GM19463 (cell line): ENCODE data around the gene MAP4K3.

Experiments used
- ATAC-seq: cut with Tn5 transposase; IDR thresholded peaks from one replicate; pipeline ENCODE4 v1.9.1; 2021; ENCODE audit warnings: mild to moderate bottlenecking, moderate library complexity; ENCODE audit not compliant: unreplicated experiment

The MAP4K3 gene

GRCh38 chr2:39447266-39448168, 10.4 kb upstream of the MAP4K3 start:
- no peak for ATAC-seq

GRCh38 chr2:39445934-39446333, 8.8 kb upstream of the MAP4K3 start:
- no peak for ATAC-seq

- no peak for ATAC-seq
Observed at GRCh38 chr2:39443009-39443408, 5.9 kb upstream of the MAP4K3 start.

DNA sequence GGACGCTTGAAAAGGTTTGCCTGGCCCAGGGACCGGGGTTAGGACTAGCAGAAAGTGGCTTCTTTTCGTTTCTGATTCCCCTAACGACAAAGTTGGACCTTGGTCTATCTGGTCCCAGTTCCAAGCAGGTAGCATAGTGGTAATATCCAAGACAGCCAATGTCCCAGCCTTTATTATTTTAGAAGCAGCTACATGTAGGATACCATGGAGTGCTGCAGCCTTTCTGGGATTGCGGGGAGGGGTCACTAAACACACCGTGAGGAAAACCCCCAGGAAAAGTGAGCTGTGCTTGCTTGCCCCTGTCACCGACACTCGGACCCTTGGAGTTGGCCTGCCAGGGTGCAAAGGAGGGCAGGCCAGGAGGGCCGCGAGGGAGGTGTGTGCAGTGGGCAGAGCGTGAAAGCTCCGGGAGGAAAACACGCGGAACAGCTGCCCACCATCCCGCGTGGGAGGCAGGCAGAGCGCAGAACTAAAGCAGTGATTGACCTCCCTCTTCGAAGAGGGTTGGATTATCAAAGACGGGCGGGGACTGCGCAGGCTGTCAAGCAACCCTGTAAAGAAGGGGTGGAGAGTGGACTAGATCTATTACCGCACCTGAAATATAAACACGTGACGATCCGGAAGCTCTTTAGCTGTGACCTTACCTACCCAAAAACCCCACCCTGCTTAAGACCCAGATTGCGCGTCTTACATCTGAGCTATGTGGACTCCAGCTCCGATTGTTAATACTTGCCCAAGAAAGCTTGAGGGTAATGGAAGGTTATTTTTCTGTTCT, 624 bp upstream of the MAP4K3 start:
- peak; percentile 27 for ATAC-seq

GRCh38 chr2:39435741-39436591, 1.1 kb downstream of the MAP4K3 start:
- ATAC-seq, result no peak

- ATAC-seq, result no peak
Observed at GRCh38 chr2:39435234-39435633, 1.9 kb downstream of the MAP4K3 start.

DNA sequence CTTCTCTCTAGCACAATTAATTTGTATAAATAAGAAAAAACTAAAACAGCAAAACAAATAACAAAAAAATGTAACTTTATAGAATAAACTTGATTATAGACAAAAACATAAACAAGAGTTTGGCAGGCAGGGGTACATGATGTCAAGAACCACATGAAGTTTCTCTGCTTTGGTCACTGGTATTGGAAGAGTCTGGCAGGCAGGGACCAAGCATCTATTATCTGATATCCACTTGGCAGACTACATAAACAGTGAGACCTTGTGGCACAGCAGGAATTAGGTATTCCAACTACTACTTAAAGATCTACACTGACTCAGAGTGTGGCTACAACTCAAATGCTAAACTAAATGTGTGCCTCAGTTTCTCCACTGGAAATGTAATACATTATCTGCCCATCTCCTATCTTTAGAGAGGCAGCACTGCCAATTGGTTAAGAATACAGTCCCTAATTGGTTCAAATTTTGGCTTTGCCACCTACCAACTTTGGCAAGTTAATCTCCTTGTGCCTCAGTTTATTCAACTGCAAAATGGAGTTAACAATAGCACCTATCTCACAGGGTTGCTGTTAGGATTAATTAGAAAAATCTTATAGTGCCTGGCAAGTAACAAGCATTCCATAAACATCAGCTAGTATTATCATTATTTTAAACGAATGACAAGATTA, 2.7 kb downstream of the MAP4K3 start:
- no peak for ATAC-seq

DNA sequence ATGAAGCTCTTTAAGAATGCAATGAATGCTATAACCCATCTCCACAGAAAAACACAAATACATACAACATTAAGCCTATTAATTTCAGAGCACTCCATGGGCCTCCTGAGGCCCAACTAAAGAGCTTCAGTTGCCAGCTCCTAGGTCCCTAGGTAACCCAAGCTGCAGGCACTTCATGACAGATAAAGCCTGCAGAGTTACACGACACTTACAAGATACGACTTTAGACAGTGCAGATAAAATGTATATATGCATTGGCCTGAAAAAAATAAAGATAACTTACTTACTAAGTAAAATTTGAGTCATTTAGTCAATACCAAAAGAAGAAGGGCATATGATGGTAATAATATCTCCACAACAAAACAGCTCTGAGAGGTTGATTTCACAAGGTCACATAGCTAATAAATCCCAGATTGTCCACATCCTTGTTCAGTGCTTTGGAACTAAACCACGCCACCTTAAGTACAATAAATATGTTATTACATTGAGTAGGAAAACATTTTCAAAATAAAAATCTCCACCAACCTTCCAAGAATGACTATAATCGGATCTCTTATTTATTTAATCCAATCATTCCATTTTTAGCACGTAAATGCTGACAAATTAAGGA, 3.4 kb downstream of the MAP4K3 start:
- ATAC-seq, result no peak

GRCh38 chr2:39432701-39433100, 4.4 kb downstream of the MAP4K3 start:
- ATAC-seq, result no peak

- ATAC-seq, result no peak
Observed at GRCh38 chr2:39431592-39432316, 5.3 kb downstream of the MAP4K3 start.

GRCh38 chr2:39429746-39430145, 7.3 kb downstream of the MAP4K3 start:
- no peak for ATAC-seq

GRCh38 chr2:39424951-39425350, 12.1 kb downstream of the MAP4K3 start:
- no peak for ATAC-seq

GRCh38 chr2:39422700-39423099, 14.4 kb downstream of the MAP4K3 start:
- ATAC-seq, result no peak

DNA sequence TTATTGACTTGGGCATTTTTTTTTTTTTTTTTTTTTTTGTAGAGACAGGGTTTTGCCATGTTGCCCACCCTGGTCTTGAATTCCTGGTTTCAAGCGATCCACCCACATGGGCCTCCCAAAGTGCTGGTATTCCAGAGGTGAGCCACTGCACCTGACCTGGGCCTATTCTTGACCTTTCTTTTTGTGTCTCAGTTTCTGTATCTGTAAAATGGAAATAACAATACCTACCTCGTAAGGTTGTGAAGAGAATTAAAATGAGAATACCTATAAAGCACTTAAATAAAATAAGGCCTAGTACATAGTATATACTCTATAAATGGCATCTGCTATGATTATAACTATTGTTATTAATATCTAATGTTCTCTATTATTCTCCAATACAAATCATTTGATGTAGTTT, 15.7 kb downstream of the MAP4K3 start:
- ATAC-seq, result no peak

GRCh38 chr2:39419282-39420223, 17.5 kb downstream of the MAP4K3 start:
- no peak for ATAC-seq

DNA sequence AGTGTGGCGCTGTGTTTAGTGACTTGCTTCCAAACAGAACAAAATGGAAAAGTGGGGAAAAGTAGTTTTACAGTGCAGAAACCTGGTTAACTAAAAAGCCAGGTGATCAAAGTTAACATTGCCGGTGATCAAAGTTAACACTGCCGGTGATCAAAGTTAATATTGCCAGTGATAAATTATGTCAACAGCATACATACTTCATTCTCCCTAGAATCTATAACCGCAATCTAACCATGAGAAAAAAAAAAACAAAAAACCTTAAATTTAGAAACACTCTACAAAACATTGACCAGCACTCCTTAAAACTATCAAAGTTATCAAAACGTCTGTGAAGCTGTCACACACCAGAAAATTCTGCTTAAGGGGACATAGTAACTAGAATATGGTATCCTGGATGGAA, 18.6 kb downstream of the MAP4K3 start:
- ATAC-seq, result no peak

DNA sequence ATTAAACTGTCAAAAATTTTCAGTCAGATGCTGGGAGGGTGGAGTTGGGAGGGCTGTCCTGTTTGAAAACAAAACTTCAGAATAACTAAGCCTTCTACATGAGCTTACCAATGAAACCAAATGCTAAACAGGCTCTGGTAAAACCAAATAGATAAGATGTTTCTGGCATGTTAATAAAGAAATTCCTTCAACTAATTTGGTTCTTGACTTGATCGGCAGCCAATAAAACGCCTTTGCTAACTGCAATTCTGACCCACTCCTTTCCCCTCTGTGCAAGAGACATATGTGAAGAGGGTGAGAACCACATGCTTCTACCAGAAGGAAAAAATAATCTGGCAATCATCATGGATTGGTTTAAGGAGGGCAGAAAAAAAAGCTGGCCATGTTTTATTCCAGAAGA, 20.9 kb downstream of the MAP4K3 start:
- no peak for ATAC-seq

- no peak for ATAC-seq
Observed at GRCh38 chr2:39413063-39413737, 23.9 kb downstream of the MAP4K3 start.
